AG04450 (cell line): ENCODE measurements around the gene SESTD1. TPM values are rescaled to one million over a fixed set of nuclear protein-coding genes. Genes with fewer than 3 reads are reported as not detected.
"Not testable (repeated sequence)": the region's sequence is repeated elsewhere in the genome, so short reads cannot be mapped to it uniquely, and the experiment has no call there.

Experiments used
- CTCF ChIA-PET: fragments of 300-600, 350-600 bp; formaldehyde crosslinking; extraction: SDS; loops from one replicate; lab custom pipeline; 2022; ENCODE audit warnings: antibody characterized with exemption, inconsistent platforms; lab: Charles Lee
- POLR2A ChIA-PET: fragments of 350-600 bp; formaldehyde crosslinking; extraction: SDS; loops from one replicate; lab custom pipeline; 2021; ENCODE audit warnings: antibody characterized with exemption, inconsistent platforms; lab: Yijun Ruan, JAX
- DNase-seq: peaks from one replicate; pipeline ENCODE4 v3.0.0-alpha.2; 2011; ENCODE audit warnings: low read depth, low spot score
- H3K27ac ChIP-seq: one replicate; pipeline ENCODE4 v1.5.1; 2012; ENCODE audit warnings: low read depth, low read length, control low read depth
- H3K27me3 ChIP-seq: one replicate; pipeline ENCODE4 v1.6.0; 2012; ENCODE audit warnings: low read length; ENCODE audit not compliant: control insufficient read depth, insufficient read depth
- H3K4me3 ChIP-seq: 2 replicates; pipeline ENCODE4 v1.5.1; 2011; ENCODE audit warnings: mild to moderate bottlenecking, low read depth, low read length, control low read depth
- H3K9me3 ChIP-seq: 2 replicates; pipeline ENCODE4 v1.5.1; 2012; ENCODE audit warnings: low read length; ENCODE audit not compliant: control insufficient read depth, insufficient read depth
- polyA plus RNA-seq: library from polyadenylated mRNA; depleted of rRNA; stranded (reverse); fragments of >200 nt; gene quantifications from 2 replicates; pipeline ENCODE4 v1.2.3, GENCODE V29; 2011
- TF ChIP-seq, protein P1 (sequence below): IDR thresholded peaks from 2 replicates; pipeline ENCODE4 v1.5.1; 2011; ENCODE audit warnings: low read depth, low read length, control low read depth, inconsistent platforms

SESTD1 gene
- polyA plus RNA-seq, 1 experiment: 24.3 TPM

DNA sequence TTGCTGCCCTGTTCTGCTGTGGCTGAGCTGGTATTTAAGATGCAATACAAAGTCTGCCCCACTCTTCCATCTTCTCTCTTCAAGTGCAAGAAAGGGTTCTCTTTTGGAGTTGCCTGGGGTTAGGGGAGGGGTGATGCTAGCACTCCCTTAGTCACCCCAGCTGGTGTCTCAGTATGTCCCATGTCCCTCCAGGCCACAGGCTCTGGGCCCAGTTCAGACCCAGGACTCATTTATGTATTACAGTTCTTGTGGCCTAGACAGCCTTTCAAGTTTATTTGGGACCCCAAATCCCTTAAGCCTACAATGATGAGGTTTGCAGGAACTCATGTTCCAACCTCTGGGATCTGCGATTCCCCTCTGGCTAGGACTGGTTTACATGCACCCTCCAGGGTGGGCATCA lies 167.5 kb downstream of the SESTD1 start:
- TF ChIP-seq, protein P1, sequence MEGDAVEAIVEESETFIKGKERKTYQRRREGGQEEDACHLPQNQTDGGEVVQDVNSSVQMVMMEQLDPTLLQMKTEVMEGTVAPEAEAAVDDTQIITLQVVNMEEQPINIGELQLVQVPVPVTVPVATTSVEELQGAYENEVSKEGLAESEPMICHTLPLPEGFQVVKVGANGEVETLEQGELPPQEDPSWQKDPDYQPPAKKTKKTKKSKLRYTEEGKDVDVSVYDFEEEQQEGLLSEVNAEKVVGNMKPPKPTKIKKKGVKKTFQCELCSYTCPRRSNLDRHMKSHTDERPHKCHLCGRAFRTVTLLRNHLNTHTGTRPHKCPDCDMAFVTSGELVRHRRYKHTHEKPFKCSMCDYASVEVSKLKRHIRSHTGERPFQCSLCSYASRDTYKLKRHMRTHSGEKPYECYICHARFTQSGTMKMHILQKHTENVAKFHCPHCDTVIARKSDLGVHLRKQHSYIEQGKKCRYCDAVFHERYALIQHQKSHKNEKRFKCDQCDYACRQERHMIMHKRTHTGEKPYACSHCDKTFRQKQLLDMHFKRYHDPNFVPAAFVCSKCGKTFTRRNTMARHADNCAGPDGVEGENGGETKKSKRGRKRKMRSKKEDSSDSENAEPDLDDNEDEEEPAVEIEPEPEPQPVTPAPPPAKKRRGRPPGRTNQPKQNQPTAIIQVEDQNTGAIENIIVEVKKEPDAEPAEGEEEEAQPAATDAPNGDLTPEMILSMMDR: no peak
- H3K27me3 ChIP-seq: no peaks in the 10 kb centered on the region
- no peak overlapping the region for H3K27ac ChIP-seq
- H3K4me3 ChIP-seq: no peak overlapping the region
- H3K9me3 ChIP-seq: no peaks in the 10 kb centered on the region
- ChIA-PET POLR2A (no interaction called here), CTCF (no interaction called here)
- DNase-seq: no peak

DNA sequence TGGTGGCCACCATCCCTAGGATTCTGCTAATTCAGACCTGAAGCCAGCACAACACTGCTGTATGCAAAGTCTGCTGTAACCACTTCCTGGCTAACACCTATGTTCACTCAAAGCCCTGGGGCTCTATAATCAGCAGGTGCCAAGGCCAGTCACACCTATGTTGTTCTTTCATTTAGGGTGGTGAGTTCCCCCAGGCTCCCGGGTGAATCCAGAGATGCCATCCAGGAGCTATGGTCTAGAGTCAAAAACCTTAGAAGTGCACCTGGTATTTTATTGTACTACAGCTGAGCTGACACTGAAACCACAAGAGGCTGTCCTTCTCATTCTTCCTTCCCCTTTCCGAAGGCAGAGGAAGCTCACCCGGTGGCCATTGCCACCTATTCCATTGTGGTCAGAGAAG lies 168.5 kb downstream of the SESTD1 start:
- TF ChIP-seq, protein P1: no peak
- DNase-seq: no peak
- H3K27me3 ChIP-seq: no peaks in the 10 kb centered on the region
- H3K4me3 ChIP-seq: no peak overlapping the region
- H3K9me3 ChIP-seq: no peaks in the 10 kb centered on the region
- CTCF ChIA-PET: interaction anchor here (0.6 kb wide), 1 partner anchor 519 kb away, joined by 4 read pairs; no protein-coding TSS in a partner anchor
- POLR2A ChIA-PET: no interaction called here
- no peak overlapping the region for H3K27ac ChIP-seq

- H3K27me3 ChIP-seq, H3K9me3 ChIP-seq, CTCF ChIA-PET, H3K4me3 ChIP-seq, DNase-seq, POLR2A ChIA-PET, H3K27ac ChIP-seq: not testable (repeated sequence)
These were observed 171.7 kb downstream of the SESTD1 start for GRCh38 chr2:179092912-179093311.

- Histone ChIP-seq H3K9me3 (no peaks in the 10 kb centered on the region), H3K4me3 (no peak overlapping the region), H3K27ac (no peak overlapping the region), H3K27me3 (no peaks in the 10 kb centered on the region)
- CTCF ChIA-PET: no interaction called here
- TF ChIP-seq, protein P1: no peak
- POLR2A ChIA-PET: no interaction called here
- no peak for DNase-seq
These were observed 181.9 kb downstream of the SESTD1 start for GRCh38 chr2:179082697-179083096.

DNA sequence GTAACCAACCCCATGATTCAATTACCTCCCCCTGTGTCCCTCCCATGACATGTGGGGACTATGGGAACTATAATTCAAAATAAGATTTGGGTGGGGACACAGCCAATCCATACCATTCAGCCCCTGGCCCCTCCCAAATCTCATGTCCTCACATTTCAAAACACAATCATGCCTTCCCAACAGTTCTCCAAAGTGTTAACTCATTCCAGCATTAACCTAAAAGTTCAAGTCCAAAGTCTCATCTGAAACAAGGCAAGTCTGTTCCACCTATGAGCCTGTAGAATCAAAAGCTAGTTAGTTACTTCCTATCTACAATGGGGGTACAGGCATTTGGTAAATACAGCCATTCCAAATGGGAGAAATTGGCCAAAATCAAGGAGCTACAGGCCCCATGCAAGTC lies 182.7 kb downstream of the SESTD1 start:
- Histone ChIP-seq H3K9me3 (no peaks in the 10 kb centered on the region), H3K27me3 (no peaks in the 10 kb centered on the region), H3K27ac (no peak overlapping the region), H3K4me3 (no peak overlapping the region)
- DNase-seq: no peak
- ChIA-PET POLR2A (no interaction called here), CTCF (no interaction called here)
- TF ChIP-seq, protein P1: no peak

DNA sequence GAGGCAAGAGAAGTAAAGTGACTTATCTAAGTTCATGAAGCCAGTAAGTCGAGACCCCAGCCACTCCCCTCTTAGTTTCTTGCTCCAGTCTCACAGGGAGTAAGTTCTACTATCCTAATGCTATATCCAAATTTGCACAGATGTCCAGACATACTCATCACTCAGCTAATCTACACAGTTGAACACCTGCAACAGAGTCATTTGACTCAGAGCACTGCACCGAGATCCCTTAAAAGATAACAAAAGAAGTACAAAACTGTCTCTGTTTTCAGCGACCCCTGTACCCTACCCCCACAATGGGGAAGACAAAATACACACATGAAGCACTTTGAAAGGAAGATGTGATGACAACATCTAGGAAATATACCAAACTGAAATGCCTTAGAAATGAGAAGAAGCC lies 192.1 kb downstream of the SESTD1 start:
- TF ChIP-seq, protein P1: no peak
- H3K9me3 ChIP-seq: no peaks in the 10 kb centered on the region
- no peak overlapping the region for H3K4me3 ChIP-seq
- POLR2A ChIA-PET: no interaction called here
- DNase-seq: no peak
- CTCF ChIA-PET: no interaction called here
- H3K27me3 ChIP-seq: no peaks in the 10 kb centered on the region
- no peak overlapping the region for H3K27ac ChIP-seq
